SK-N-SH (cell line): ENCODE data around the gene HSD11B2.

Experiments used
- CHD2 ChIP-seq: fragments of 150-350 bp; IDR thresholded peaks from 2 replicates; pipeline ENCODE4 v1.6.1; 2018; ENCODE audit warnings: low read length; ENCODE audit not compliant: partially characterized antibody
- CTCF ChIP-seq: fragments of 200-600 bp; sonication (generic); IDR thresholded peaks from 2 replicates; pipeline ENCODE4 v1.6.1; 2017; ENCODE audit warnings: antibody characterized with exemption, mild to moderate bottlenecking, moderate library complexity
- ELF1 ChIP-seq: IDR thresholded peaks from 2 replicates; pipeline ENCODE4 v1.4.0; 2012
- EP300 ChIP-seq, 2 experiments: IDR thresholded peaks; 2 replicates each; pipeline versions ENCODE4 v1.4.0 to v1.6.1; 2012; ENCODE audit warnings: borderline replicate concordance in 1 of 2, low read depth in 1 of 2, low read length in 1 of 2
- FOXM1 ChIP-seq: IDR thresholded peaks from 2 replicates; pipeline ENCODE4 v1.4.0; 2012; ENCODE audit warnings: low read depth, mild to moderate bottlenecking
- GABPA ChIP-seq: IDR thresholded peaks from 2 replicates; pipeline ENCODE4 v1.4.0; 2012; ENCODE audit warnings: low read depth, mild to moderate bottlenecking
- GATA2 ChIP-seq: sonication (generic); formaldehyde crosslinking; IDR thresholded peaks from 2 replicates; pipeline ENCODE4 v1.5.0; 2020; ENCODE audit warnings: mild to moderate bottlenecking, missing genetic modification reagents
- JUND ChIP-seq: IDR thresholded peaks from 2 replicates; pipeline ENCODE4 v1.4.0; 2012
- NFIC ChIP-seq: IDR thresholded peaks from 2 replicates; pipeline ENCODE4 v1.4.0; 2012; ENCODE audit warnings: borderline replicate concordance
- RAD21 ChIP-seq: IDR thresholded peaks from 2 replicates; pipeline ENCODE4 v1.6.1; 2012; ENCODE audit warnings: mild to moderate bottlenecking, low read length
- SIN3A ChIP-seq: IDR thresholded peaks from 2 replicates; pipeline ENCODE4 v1.6.1; 2012; ENCODE audit warnings: low read depth, mild to moderate bottlenecking, low read length, moderate library complexity, borderline replicate concordance

GRCh38 chr16:67480833-67481560 is 50.1 kb downstream of the HSD11B2 start, which contains the start of gene ATP6V0D1:
- TF ChIP-seq CTCF (peak; percentile 79), NFIC (no peak; the same call in 1 of the 2 replicates), EP300 (IDR thresholded peaks at IDR 0.05; ENCODE audit: borderline replicate concordance in 1 of 2, low read depth in 1 of 2, low read length in 1 of 2) (no peak), FOXM1 (no peak), GABPA (peak; percentile 69), CHD2 (peak; percentile 66), JUND (no peak), ELF1 (peak; percentile 99), SIN3A (peak; percentile 99), RAD21 (peak; percentile 68), GATA2 (CRISPR knock-in tag) (no peak)
